Measurements from ENCODE around the gene IGHMBP2.

DNA sequence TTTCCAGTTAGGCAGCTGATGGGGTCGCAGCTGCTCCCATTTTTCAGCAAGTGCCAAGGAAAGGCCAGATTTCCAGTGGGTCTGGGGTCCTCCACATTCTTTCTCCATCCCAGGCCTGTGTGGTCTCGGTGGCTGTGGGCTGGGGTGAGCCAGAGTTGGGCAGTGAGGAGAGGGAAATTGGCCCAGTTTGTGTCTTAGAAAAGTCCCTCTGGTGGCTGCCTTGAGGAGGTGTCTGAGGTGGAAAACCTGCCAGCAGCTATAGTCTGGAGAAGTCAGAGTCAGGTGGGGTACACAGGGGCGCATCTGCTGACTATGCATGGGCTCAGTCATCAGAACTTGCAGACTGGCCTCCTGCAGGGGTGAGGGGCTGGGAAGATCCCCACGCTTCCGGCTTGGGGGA is 46.6 kb downstream of the IGHMBP2 start:
- TF ChIP-seq CTCF (conservative IDR thresholded peaks at IDR 0.05; ENCODE audit: low read depth in 2 of 2) (peak; percentile 47 to 61), EZH2phosphoT487 (IDR thresholded peaks at IDR 0.05; ENCODE audit: unreplicated experiment) (no peak), STAT1 (IDR thresholded peaks at IDR 0.05; ENCODE audit: unreplicated experiment) (no peak), POLR2AphosphoS5 (IDR thresholded peaks at IDR 0.05; ENCODE audit: low read depth) (no peak), REST (IDR thresholded peaks at IDR 0.05; ENCODE audit: unreplicated experiment) (no peak), ZNF331 (CRISPR knock-in tag; IDR thresholded peaks at IDR 0.05; ENCODE audit: low read depth) (no peak), EZH2 (IDR thresholded peaks at IDR 0.05; ENCODE audit: low read depth, unreplicated experiment) (no peak), NANOG (IDR thresholded peaks at IDR 0.05; ENCODE audit: borderline replicate concordance) (no peak), CREB1 (CRISPR knock-in tag; IDR thresholded peaks at IDR 0.05; ENCODE audit: low read depth) (no peak), JUNB (IDR thresholded peaks at IDR 0.05; ENCODE audit: unreplicated experiment) (no peak), ZNF114 (CRISPR knock-in tag; IDR thresholded peaks at IDR 0.05) (no peak), ZNF462 (CRISPR knock-in tag; IDR thresholded peaks at IDR 0.05) (no peak)
